HEK293 (cell line): ENCODE results near the gene CSNK1G3.

Experiments used
- CTCF ChIA-PET: fragments of 350-600 bp; formaldehyde crosslinking; extraction: SDS; loops from one replicate; lab custom pipeline; 2021; ENCODE audit warnings: antibody characterized with exemption; lab: Yijun Ruan, JAX
- POLR2A ChIA-PET: fragments of 300-600 bp; formaldehyde crosslinking; extraction: SDS; loops from one replicate; lab custom pipeline; 2020; ENCODE audit warnings: antibody characterized with exemption, inconsistent platforms; lab: Yijun Ruan, JAX
- H3K27ac ChIP-seq: fragments of 200-500 bp; sonication (Bioruptor generic); 2 replicates; pipeline ENCODE4 v1.5.1; 2014; ENCODE audit warnings: low read depth, low read length, control low read depth, inconsistent platforms; ENCODE audit errors: extremely low read depth
- H3K36me3 ChIP-seq, 2 experiments: fragments of 200-500 bp in 1 of 2; sonication (Bioruptor generic) in 1 of 2; 1 replicate in 1 of 2; 2 replicates in 1 of 2; pipeline ENCODE4 v1.5.1; 2014 to 2017; ENCODE audit warnings: inconsistent platforms in 2 of 2, low read length in 2 of 2; ENCODE audit not compliant: control insufficient read depth in 2 of 2, insufficient read depth in 1 of 2
- H3K4me1 ChIP-seq: fragments of 200-500 bp; sonication (Bioruptor generic); 2 replicates; pipeline ENCODE4 v1.5.1; 2014; ENCODE audit warnings: mild to moderate bottlenecking, low read length, inconsistent platforms; ENCODE audit not compliant: control insufficient read depth, insufficient read depth
- H3K4me3 ChIP-seq: 2 replicates; pipeline ENCODE4 v1.5.1; 2011; ENCODE audit warnings: low read depth, mild to moderate bottlenecking, control low read depth, low read length, moderate library complexity
- H3K9me3 ChIP-seq: fragments of 200-500 bp; sonication (Bioruptor generic); 2 replicates; pipeline ENCODE4 v1.5.1; 2014; ENCODE audit warnings: low read depth, low read length, inconsistent platforms; ENCODE audit not compliant: control insufficient read depth, insufficient read depth
- MZF1 ChIP-seq: fragments of 450-650 bp; formaldehyde crosslinking; IDR thresholded peaks from 2 replicates; pipeline ENCODE4 v1.5.1; 2017; ENCODE audit warnings: missing biosample characterization, missing genetic modification characterization, borderline replicate concordance
- SETDB1 ChIP-seq: IDR thresholded peaks from one replicate; pipeline ENCODE4 v1.6.1; 2017; ENCODE audit warnings: mild to moderate bottlenecking, low read length, moderate library complexity, mixed read lengths; ENCODE audit not compliant: insufficient read length
- SP7 ChIP-seq: fragments of 450-650 bp; formaldehyde crosslinking; IDR thresholded peaks from 2 replicates; pipeline ENCODE4 v1.5.1; 2016; ENCODE audit warnings: missing biosample characterization, missing genetic modification characterization
- ZBTB10 ChIP-seq: fragments of 450-650 bp; formaldehyde crosslinking; IDR thresholded peaks from 2 replicates; pipeline ENCODE4 v1.5.1; 2016; ENCODE audit warnings: missing biosample characterization, missing genetic modification characterization
- ZBTB17 ChIP-seq: fragments of 450-650 bp; formaldehyde crosslinking; IDR thresholded peaks from 2 replicates; pipeline ENCODE4 v1.5.1; 2016; ENCODE audit warnings: missing biosample characterization, missing genetic modification characterization
- ZFP3 ChIP-seq: fragments of 450-650 bp; formaldehyde crosslinking; IDR thresholded peaks from 2 replicates; pipeline ENCODE4 v1.5.1; 2016; ENCODE audit warnings: low read depth, missing biosample characterization, missing genetic modification characterization
- ZFP37 ChIP-seq: fragments of 450-650 bp; formaldehyde crosslinking; IDR thresholded peaks from 2 replicates; pipeline ENCODE4 v1.5.1; 2016; ENCODE audit warnings: missing biosample characterization, missing genetic modification characterization
- ZFP41 ChIP-seq: fragments of 450-650 bp; formaldehyde crosslinking; IDR thresholded peaks from 2 replicates; pipeline ENCODE4 v1.5.1; 2016; ENCODE audit warnings: missing biosample characterization, missing genetic modification characterization, borderline replicate concordance
- ZNF140 ChIP-seq: fragments of 450-650 bp; formaldehyde crosslinking; IDR thresholded peaks from 2 replicates; pipeline ENCODE4 v1.5.1; 2016; ENCODE audit warnings: missing biosample characterization, missing genetic modification characterization
- ZNF211 ChIP-seq: fragments of 450-650 bp; formaldehyde crosslinking; IDR thresholded peaks from 2 replicates; pipeline ENCODE4 v1.5.1; 2016; ENCODE audit warnings: low read depth, missing biosample characterization, missing genetic modification characterization
- ZNF335 ChIP-seq: fragments of 450-650 bp; formaldehyde crosslinking; conservative IDR thresholded peaks from 2 replicates; pipeline ENCODE4 v1.5.1; 2016; ENCODE audit warnings: missing biosample characterization, missing genetic modification characterization
- ZNF510 ChIP-seq: fragments of 450-650 bp; formaldehyde crosslinking; IDR thresholded peaks from 2 replicates; pipeline ENCODE4 v1.5.1; 2018; ENCODE audit warnings: mild to moderate bottlenecking, missing genetic modification characterization, missing biosample characterization; ENCODE audit not compliant: insufficient replicate concordance
- ZNF571 ChIP-seq: fragments of 450-650 bp; formaldehyde crosslinking; IDR thresholded peaks from 2 replicates; pipeline ENCODE4 v1.5.0; 2017; ENCODE audit warnings: missing biosample characterization, missing genetic modification characterization
- ZNF610 ChIP-seq: fragments of 450-650 bp; formaldehyde crosslinking; IDR thresholded peaks from 2 replicates; pipeline ENCODE4 v1.5.1; 2016; ENCODE audit warnings: missing biosample characterization, missing genetic modification characterization, borderline replicate concordance
- ZNF621 ChIP-seq: fragments of 450-650 bp; formaldehyde crosslinking; IDR thresholded peaks from 2 replicates; pipeline ENCODE4 v1.5.1; 2017; ENCODE audit warnings: missing biosample characterization, missing genetic modification characterization
- ZNF623 ChIP-seq: fragments of 450-650 bp; formaldehyde crosslinking; IDR thresholded peaks from 2 replicates; pipeline ENCODE4 v1.5.1; 2016; ENCODE audit warnings: missing biosample characterization, missing genetic modification characterization
- ZNF658 ChIP-seq: fragments of 450-650 bp; formaldehyde crosslinking; IDR thresholded peaks from 2 replicates; pipeline ENCODE4; 2016; ENCODE audit warnings: missing biosample characterization, missing genetic modification characterization
- ZNF677 ChIP-seq: fragments of 450-650 bp; IDR thresholded peaks from 2 replicates; pipeline ENCODE4 v1.5.0; 2018; ENCODE audit warnings: missing biosample characterization, mild to moderate bottlenecking, missing genetic modification characterization, moderate library complexity
- ZNF830 ChIP-seq: fragments of 450-650 bp; IDR thresholded peaks from 2 replicates; pipeline ENCODE4 v1.5.0; 2018; ENCODE audit warnings: missing biosample characterization, missing genetic modification characterization, low read depth, mild to moderate bottlenecking, moderate library complexity
- ZSCAN5A ChIP-seq: fragments of 450-650 bp; formaldehyde crosslinking; IDR thresholded peaks from 2 replicates; pipeline ENCODE4 v1.5.1; 2016; ENCODE audit warnings: missing biosample characterization, missing genetic modification characterization

Gene CSNK1G3

GRCh38 chr5:123645024-123645603, 133.1 kb downstream of the CSNK1G3 start (continued):
- TF ChIP-seq ZSCAN5A (no peak), ZBTB10 (tag by site-specific recombination) (no peak), ZNF623 (tag by site-specific recombination) (no peak), SETDB1 (no peak), ZNF621 (tag by site-specific recombination) (no peak), ZNF658 (tag by site-specific recombination) (no peak), ZFP41 (no peak), ZNF677 (tag by site-specific recombination) (no peak)

- H3K9me3 ChIP-seq = no peaks in the 10 kb centered on the region
- TF ChIP-seq ZNF830 (tag by site-specific recombination) (no peak), ZNF140 (tag by site-specific recombination) (no peak)
- TF ChIP-seq, all 188 proteins: peak for 0
- H3K4me1 ChIP-seq = no peaks in the 10 kb centered on the region
- no peak overlapping the region for H3K4me3 ChIP-seq
- CTCF ChIA-PET = no interaction called here
- H3K36me3 ChIP-seq = no peaks in the 10 kb centered on the region
- H3K27ac ChIP-seq = no peak overlapping the region
- POLR2A ChIA-PET = no interaction called here
Observed at GRCh38 chr5:123647066-123647465, 135.1 kb downstream of the CSNK1G3 start.

- H3K27ac ChIP-seq = no peak overlapping the region
- H3K4me1 ChIP-seq = no peaks in the 10 kb centered on the region
- no peak overlapping the region for H3K4me3 ChIP-seq
- H3K36me3 ChIP-seq = no peaks in the 10 kb centered on the region
- no peak for TF ChIP-seq ZFP3 (tag by site-specific recombination)
- TF ChIP-seq ZFP37 = no peak
- TF ChIP-seq ZNF610 (tag by site-specific recombination) = no peak
- TF ChIP-seq MZF1 (tag by site-specific recombination) = no peak
- no peak for TF ChIP-seq ZNF623 (tag by site-specific recombination)
- TF ChIP-seq ZNF571 (tag by site-specific recombination) = no peak
- H3K9me3 ChIP-seq = no peaks in the 10 kb centered on the region
- ChIA-PET POLR2A (no interaction called here), CTCF (interaction anchor here (0.6 kb wide), 1 partner anchor 1549 kb away, joined by 3 read pairs; no protein-coding TSS in a partner anchor)
Observed at GRCh38 chr5:123651234-123651633, 139.3 kb downstream of the CSNK1G3 start.

GRCh38 chr5:123659011-123659410, 147.0 kb downstream of the CSNK1G3 start:
- CTCF ChIA-PET = no interaction called here
- H3K27ac ChIP-seq = no peak overlapping the region
- no peaks in the 10 kb centered on the region for H3K9me3 ChIP-seq
- TF ChIP-seq MZF1 (tag by site-specific recombination) (no peak), ZNF335 (tag by site-specific recombination) (no peak), ZNF211 (tag by site-specific recombination) (no peak), SP7 (tag by site-specific recombination) (no peak), ZBTB17 (tag by site-specific recombination) (no peak), ZNF510 (tag by site-specific recombination) (no peak)
- TF ChIP-seq, all 188 proteins: peak for 0
- POLR2A ChIA-PET = no interaction called here
- H3K36me3 ChIP-seq = no peaks in the 10 kb centered on the region
- no peaks in the 10 kb centered on the region for H3K4me1 ChIP-seq
- H3K4me3 ChIP-seq = no peak overlapping the region
